DOHH2 (cell line): ENCODE measurements around the gene KCNJ11.

Experiments used
- CTCF ChIP-seq: fragments of 200-600 bp; sonication (generic); IDR thresholded peaks from one replicate; pipeline ENCODE4 v1.5.1; 2014; ENCODE audit warnings: antibody characterized with exemption, mild to moderate bottlenecking, low read depth, low read length; ENCODE audit not compliant: poor library complexity, severe bottlenecking
- EZH2phosphoT487 ChIP-seq: fragments of 200-600 bp; sonication (generic); IDR thresholded peaks from 2 replicates; pipeline ENCODE4 v1.6.1; 2017; ENCODE audit warnings: borderline replicate concordance, mild to moderate bottlenecking, antibody characterized with exemption, low read length, moderate library complexity, mixed read lengths

- TF ChIP-seq CTCF (no peak), EZH2phosphoT487 (no peak)
These were observed 10.8 kb upstream of the KCNJ11 start for GRCh38 chr11:17399236-17399635.
